GM18909 (cell line): ENCODE data around the gene CSH2.

ENCODE experiments used
- ATAC-seq: cut with Tn5 transposase; IDR thresholded peaks from one replicate; pipeline ENCODE4 v1.9.1; 2021; ENCODE audit warnings: mild to moderate bottlenecking; ENCODE audit not compliant: unreplicated experiment, poor library complexity

CSH2 gene

DNA sequence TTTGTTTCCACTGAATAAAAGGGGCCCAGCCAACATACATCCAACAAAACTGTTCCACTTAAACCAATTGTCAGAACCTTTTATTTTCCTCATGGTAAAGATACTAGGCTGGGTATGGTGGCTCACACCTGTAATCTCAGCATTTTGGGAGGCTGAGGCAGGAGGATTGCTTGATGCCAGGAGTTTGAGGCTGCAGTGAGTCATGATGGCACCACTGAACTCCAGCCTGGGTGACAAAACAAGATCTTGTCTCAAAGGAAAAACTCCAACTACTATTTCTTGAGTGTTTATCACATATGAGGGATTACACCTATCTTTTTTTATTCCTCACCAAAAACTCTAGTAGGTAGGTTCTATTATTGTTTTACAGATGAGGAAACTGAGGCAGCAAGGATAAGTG is 50.9 kb downstream of the CSH2 start:
- ATAC-seq, result no peak
